DMS79 (cell line): ENCODE measurements around the gene CDC42EP5.

ENCODE experiments used
- DNase-seq: peaks from one replicate; lab custom pipeline; 2025; lab: John Stamatoyannopoulos, UW

CDC42EP5 gene

GRCh38 chr19:54462655-54463530, 10.2 kb downstream of the CDC42EP5 start:
- no peak for DNase-seq

DNA sequence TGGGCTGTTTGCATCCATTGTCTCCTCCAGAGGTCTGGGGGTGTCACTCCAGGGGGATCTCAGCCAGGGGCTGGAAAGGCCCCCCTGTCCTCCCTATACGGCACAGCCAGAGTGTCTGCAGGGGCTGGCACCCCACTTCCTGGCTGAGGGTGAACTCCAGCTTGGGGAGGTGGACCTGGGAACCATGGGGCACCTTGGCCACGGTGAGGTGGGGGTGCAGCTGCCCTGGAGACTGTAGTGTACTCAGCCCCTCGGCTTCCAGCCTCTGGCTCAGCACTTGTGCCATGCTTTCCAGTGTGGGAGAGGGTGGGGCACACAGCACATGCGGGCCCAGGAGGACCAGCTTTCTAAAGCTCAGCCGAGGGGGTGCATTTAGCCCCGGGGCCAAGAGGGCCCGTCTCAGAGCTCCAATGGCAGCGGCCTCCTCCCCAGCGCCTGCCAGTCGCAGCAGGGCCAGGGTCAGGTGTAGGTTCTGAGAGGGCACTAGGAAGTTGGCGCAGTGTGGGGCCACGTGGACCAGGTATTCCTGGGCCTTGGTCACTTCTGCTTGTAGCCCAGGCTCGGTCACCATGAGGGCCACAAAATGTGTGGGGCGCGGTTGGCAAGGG, 10.9 kb downstream of the CDC42EP5 start:
- DNase-seq = no peak

DNA sequence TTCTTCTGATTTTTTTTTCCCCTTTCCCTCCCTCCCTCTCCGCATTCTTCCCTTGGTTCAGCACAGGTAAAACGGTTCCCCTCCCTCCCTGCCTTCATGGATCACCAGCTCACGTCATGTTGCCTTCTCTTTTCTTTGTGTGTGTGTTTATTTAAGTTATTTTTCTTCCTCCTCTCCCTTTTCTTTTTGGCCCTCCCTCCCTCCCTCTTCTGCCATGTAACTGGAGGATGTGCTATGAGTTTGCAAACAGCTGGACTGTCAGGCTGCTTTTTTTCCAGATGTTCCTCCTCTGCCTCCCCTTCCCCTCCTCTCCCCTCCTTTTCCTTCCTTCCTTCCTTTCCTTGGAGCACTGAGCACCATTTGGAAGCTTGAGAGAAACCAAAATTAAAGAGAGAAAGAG, 11.5 kb downstream of the CDC42EP5 start:
- no peak for DNase-seq

DNA sequence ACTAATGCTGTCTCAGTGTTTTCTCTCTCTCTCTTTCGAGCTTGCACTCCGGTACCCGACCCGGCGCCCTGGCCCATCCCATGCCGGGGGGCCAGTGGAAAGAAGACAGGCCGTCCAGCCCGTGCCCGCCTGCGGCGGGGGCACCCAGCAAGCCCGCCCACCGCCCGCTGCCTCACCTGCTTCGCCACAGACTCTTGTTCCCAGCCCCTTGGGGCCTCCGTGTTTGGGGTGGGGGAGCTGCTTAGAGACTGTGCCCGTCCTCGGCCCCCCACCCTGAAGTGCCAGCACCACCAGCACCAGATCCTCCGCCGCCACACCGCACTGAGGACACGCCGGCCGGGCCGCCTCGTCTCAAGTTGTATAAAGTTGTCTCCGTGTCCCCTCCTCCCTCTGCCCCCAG, 11.9 kb downstream of the CDC42EP5 start:
- no peak for DNase-seq

DNA sequence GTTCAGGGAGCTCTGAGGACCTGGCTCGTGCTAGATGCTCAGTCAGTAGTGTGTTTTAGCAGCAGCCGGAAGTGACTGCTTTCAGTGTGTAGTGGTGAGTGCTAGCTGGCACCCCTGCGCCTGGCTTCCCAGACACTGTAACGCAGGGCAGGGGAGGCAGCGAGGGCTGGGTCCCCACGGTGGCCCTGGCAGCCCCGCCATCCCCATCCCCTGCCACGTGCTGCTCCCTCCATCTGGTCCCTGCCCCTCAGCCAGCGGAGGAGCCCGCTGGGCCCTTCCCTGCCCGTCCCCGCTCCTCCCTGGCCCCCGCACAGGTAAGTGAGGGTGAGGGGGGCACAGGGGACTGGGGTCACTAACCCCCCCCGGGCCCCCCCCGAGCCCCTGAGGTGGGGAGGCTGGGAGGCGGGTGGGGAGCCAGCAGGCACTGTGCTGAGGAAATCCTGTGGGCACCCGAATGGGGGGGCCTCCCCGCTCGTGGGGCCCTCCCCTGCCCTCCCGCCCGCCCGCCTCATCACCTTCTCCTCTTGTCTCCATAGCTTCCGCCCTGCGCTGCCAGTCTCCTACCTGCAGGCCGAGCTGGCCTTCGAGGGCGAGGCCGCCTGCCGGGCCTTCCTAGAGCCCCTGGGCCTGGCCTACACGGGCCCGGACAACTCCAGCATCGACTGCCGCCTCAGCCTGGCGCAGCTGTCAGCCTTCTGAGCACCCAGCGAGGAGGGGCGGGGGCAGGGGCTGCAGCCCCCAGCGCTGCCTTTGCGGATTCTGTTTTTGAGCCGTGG, 12.7 kb downstream of the CDC42EP5 start:
- DNase-seq = no peak

- no peak for DNase-seq
Measured at GRCh38 chr19:54459282-54460229, 13.5 kb downstream of the CDC42EP5 start.

GRCh38 chr19:54458648-54459281, 14.3 kb downstream of the CDC42EP5 start:
- no peak for DNase-seq

GRCh38 chr19:54457773-54458647, 15.1 kb downstream of the CDC42EP5 start:
- no peak for DNase-seq

DNA sequence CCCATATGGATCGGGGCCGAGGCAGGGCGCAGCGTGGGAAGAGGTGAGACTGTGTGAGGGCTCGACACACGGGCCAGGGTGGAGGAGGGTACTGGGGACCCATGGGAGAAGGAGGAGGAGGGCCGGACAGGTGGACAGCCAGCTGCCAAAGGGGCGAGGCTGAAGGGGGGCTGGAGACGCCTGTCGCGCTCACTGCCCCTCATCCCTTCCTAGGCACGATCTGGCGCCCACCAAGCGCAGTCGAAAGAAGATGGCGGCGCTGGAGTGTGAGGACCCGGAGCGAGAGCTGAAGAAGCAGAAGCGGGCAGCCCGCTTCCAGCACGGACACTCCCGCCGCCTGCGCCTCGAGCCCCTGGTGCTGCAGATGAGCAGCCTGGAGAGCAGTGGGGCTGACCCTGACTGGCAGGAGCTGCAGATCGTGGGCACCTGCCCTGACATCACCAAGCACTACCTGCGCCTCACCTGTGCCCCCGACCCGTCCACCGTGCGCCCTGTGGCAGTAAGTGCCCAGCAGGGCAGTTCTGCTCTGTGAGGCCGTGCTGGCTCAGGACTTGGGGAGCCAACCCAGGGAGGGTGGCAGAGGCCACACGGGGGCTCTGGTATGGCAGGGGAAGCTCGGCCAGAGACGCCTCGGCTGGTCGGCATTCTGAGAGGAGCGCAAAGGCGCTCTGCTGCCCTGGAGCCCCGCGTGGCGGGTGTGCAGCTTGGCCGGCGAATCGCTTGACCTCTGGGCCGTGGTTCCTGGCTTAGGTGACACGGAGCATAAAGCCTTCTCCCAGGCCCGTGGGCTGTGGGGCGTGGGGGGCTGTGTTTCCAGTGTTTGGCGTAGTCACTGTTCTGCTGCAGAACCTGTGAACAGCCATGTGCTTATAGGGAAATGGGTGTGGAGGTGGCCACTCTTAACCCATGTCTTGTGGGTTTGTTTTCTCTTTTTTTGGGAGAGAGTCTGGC, 16.4 kb downstream of the CDC42EP5 start:
- no peak for DNase-seq

- DNase-seq = no peak
Measured at GRCh38 chr19:54455786-54456422, 17.2 kb downstream of the CDC42EP5 start.

- DNase-seq = no peak
Measured at GRCh38 chr19:54454781-54455675, 18.1 kb downstream of the CDC42EP5 start.

DNA sequence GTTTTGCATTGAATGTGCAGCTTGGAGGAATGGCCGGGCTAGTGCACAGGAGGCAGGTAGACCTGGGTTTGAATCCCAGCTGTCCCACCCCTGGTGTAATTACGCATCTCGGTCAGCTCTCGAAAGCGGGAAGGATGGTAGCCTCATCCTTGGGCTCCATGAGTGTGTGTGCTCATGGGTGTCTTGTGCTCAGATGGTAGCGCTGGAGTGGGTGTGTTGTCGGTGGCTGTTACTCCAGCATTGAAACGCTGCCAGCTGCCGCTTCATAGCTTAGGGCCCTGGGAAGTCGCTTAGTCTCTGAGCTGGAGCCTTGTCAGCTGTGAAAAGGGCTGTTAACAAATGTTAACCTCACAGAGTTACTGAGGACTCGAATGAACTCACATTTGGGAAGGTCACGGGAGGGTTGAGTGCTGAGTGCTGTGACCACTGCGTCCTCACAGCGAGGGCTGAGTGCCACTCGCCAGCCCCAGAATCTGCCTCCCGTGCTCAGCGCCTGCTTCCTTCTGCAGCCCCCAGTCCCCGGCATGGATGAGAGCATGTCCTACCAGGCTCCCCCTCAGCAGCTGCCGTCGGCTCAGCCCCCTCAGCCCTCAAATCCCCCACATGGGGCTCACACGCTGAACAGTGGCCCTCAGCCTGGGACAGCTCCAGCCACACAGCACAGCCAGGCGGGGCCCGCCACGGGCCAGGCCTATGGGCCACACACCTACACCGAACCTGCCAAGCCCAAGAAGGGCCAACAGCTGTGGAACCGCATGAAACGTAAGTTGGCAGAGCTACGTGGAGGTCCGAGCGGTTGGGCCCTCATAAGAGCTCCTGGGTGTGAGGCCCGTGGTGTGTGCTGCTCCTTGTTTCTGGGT, 18.9 kb downstream of the CDC42EP5 start:
- no peak for DNase-seq

- no peak for DNase-seq
Measured at GRCh38 chr19:54452626-54453025, 20.5 kb downstream of the CDC42EP5 start.

DNA sequence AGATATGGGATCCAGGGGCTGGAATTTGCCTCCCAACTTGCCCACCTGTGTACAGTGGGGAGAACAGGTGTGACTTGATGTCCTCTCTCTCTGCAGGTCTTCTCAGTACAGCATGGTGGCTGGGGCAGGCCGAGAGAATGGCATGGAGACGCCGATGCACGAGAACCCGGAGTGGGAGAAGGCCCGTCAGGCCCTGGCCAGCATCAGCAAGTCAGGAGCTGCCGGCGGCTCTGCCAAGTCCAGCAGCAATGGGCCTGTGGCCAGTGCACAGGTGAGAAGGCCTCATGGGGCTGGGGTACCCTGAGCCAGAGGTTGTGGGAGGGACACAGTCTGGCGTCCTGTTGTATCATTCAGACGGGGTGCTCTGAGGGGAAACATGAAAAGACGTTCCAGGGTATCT, 21.1 kb downstream of the CDC42EP5 start:
- no peak for DNase-seq

DNA sequence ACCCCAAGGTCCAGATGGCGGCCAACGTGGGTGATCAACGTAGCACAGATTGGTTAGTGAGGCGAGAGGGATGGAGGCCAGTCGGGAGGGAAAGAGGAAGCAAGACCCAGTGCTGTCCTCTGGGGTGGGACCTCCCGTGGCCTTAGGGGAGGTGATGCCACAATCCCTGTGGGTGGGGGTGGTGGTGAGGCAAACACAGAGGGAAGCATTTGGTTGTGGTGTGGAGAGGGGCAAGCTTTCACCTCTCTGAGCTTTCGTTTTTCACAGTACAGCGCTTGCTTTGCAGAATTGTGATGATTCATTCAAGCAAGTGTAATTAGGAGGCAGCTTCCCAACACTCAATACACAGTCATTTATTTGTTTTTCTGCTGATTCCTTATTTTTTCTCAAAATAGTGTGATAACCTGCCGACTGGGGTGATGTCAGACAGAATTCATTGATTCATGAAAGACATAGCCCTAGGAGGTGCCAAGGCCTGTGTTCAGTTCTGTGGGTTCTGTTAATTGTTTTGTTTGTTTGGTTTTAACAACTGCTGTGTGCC, 21.7 kb downstream of the CDC42EP5 start:
- no peak for DNase-seq

- DNase-seq = no peak
Measured at GRCh38 chr19:54449701-54450069, 23.4 kb downstream of the CDC42EP5 start.
